GM12874 (cell line): Measurements from ENCODE around the gene PHACTR1.

Source experiments
- TF ChIP-seq, protein P1 (sequence below): IDR thresholded peaks from 2 replicates; pipeline ENCODE4 v1.5.1; 2011; ENCODE audit warnings: low read depth, mild to moderate bottlenecking, control low read depth, low read length, moderate library complexity; ENCODE audit not compliant: insufficient read depth

The PHACTR1 gene

DNA sequence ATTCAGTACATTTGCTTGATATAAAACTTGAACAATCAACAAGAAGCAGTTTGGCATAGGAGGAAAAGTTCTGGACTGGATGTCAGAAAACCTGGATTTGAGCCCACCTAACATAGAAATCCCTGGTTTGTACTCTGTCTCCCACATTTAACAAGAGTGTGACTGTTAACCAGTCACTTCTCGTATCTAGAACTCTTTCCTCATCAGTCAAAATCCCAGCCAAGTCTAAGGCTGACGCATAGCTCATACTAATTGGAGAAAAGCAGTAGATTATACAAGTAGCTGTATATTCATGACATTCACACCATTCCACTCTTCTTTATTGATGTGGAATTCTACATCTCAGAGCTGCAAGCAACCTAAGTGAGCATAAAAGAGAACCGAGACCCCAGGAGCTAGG, 222.7 kb downstream of the PHACTR1 start:
- TF ChIP-seq, protein P1, sequence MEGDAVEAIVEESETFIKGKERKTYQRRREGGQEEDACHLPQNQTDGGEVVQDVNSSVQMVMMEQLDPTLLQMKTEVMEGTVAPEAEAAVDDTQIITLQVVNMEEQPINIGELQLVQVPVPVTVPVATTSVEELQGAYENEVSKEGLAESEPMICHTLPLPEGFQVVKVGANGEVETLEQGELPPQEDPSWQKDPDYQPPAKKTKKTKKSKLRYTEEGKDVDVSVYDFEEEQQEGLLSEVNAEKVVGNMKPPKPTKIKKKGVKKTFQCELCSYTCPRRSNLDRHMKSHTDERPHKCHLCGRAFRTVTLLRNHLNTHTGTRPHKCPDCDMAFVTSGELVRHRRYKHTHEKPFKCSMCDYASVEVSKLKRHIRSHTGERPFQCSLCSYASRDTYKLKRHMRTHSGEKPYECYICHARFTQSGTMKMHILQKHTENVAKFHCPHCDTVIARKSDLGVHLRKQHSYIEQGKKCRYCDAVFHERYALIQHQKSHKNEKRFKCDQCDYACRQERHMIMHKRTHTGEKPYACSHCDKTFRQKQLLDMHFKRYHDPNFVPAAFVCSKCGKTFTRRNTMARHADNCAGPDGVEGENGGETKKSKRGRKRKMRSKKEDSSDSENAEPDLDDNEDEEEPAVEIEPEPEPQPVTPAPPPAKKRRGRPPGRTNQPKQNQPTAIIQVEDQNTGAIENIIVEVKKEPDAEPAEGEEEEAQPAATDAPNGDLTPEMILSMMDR: no peak

DNA sequence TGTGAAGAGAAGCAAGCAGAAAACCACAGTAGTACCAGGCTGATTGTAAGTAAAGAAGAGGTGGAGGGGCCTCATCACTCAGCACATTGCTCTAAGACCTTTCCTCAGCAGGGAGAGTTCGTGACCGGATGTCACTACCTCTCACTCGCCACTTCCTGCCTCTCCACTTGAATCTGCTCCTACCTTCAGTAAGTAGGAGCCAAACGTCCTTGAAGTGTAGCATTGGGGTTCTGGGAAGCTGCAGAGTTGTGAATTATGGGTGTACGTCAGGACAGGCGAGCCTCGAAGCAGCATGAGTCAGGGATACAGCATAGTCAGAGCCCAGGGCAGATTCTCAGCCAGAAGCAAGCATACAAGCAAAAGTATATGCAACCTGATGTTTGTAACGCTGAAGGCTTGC, 224.9 kb downstream of the PHACTR1 start:
- TF ChIP-seq, protein P1: no peak

DNA sequence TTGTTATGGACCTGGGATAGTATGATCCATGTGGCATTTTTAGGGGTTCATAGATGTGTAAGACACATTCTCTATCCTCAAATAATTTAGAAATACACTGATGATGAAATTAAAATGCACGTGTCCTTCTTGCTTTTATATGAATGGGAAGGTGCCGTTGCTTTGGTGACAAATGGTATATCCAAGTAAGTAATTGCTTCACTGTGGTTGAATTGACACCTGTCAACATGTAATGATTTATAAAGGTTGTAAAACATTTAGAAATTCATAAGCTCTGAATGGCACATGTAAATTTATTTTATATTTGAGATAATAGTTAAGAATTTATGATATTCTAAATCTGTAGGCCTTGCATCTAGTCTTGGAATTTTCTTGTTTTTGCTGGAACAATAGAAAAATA, 227.0 kb downstream of the PHACTR1 start:
- TF ChIP-seq, protein P1: no peak

DNA sequence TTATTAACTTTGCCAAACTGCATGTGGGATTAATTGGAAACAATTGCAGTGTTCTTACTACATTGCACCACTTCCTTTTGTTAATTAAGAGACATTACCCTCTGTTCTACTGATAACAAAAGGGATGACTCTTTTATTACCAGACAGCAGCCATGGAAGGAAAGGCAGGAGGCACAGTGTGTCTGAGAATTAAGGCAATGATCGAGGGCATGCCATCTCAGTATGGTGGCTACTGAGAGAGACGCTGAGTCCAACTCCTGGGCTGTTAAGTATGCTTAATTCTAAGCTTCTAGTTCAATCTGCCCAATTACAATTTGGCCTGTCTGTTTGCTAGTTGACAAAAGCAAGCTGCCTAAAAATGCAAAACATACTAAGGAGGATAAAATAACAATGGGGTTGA, 227.4 kb downstream of the PHACTR1 start:
- TF ChIP-seq, protein P1: no peak

DNA sequence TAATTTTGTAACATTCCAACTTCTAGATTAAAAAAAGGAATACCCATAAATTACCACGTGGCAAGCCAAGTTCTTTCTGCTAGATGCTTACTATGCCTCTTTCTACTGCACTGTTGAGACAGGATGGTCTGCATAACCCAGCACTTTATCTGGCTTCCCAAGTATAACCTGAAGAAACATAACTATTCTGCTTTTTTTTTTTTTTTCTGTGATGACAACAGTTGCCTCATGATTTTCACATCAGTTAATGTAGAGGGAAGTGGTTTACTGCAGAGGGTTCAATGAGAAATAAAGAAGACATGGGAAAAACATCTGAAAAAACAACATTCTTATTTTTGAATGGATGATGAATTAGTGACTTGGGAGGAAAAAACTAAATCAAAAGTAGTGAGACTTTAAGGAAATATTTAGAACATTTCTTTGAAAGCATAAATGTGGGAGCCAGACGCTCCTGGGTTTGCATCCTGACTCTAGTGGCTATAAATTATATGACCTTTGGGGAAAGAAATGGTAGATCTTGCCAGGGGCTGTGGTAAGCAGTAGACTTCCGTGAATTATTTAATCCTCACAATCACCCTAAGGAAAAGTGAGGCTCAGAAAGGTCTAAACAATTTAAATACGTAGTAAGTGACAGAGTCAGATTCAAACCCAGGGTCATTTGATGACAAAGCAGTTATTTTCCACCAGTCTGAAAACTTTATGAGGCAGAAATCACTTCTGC, 230.7 kb downstream of the PHACTR1 start:
- TF ChIP-seq, protein P1: no peak

DNA sequence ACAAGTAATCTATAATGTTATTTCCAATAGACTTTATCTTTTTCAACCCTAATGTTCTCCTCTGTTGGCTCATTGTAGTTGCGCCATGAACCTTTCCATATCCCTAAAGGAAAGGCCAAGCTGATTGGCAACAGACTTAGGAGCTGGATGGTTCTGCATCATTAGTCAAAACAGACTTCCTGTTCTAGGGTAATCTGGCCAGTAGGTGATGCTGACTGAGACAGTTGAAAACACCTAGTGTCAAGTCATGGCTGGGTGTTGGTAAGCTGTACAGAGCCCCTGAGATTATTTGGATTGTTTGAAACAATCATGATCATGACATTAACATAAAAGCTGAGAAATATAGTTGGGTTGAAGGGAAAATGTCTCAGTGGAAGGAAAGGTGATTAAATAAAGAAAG, 231.4 kb downstream of the PHACTR1 start:
- TF ChIP-seq, protein P1: no peak

DNA sequence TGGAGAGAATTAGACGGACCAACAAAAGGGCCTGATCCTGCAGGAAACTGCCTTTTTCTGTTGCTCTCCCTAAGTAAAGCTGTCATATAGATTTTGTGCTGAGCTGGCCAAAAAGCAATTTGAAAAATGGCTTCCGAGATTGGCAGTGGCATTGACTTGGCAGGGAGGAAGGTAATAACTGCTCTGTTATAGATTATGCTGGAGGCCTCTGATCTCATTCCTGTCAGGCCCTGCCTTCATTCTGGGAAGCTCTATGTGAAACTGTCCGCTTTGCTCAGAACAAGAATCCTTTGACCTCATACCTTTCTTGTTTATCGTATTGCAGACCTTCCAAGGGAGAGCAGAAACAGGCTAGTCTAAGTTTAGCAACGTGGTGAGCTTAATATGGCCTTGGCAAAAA, 234.4 kb downstream of the PHACTR1 start:
- TF ChIP-seq, protein P1: no peak
